PC-3 (cell line): ENCODE measurements around the gene STXBP5. TPM values are rescaled to one million over a fixed set of nuclear protein-coding genes. Genes with fewer than 3 reads are reported as not detected.

ENCODE experiments used
- ATAC-seq: fragments of 200-7000 bp; cut with Tn5 transposase; 2 replicates; pipeline ENCODE4 v1.9.1; 2020; ENCODE audit warnings: mild to moderate bottlenecking, moderate library complexity
- BruUV-seq: library from RNA; stranded (reverse); fragments of 400-500 nt; replicated peaks from 2 replicates; lab custom pipeline; 2021; lab: Mats Ljungman, UMichigan
- CTCF ChIA-PET: fragments of 300-600 bp; sonication (Branson Sonifier 250); formaldehyde crosslinking; loops from one replicate; lab custom pipeline; 2022; ENCODE audit warnings: antibody characterized with exemption; lab: Charles Lee
- POLR2A ChIA-PET: fragments of 300-600 bp; sonication (Branson Sonifier 250); formaldehyde crosslinking; loops from one replicate; lab custom pipeline; 2022; ENCODE audit warnings: antibody characterized with exemption; ENCODE audit not compliant: unreplicated experiment; lab: Charles Lee
- DNase-seq: peaks from one replicate; pipeline ENCODE4 v3.0.0-alpha.2; 2015
- H2AFZ ChIP-seq: fragments of 300-600 bp; sonication (generic); 2 replicates; pipeline ENCODE4 v1.6.0; 2016; ENCODE audit warnings: antibody characterized with exemption, low read length
- H3F3A ChIP-seq: fragments of 300-600 bp; sonication (generic); one replicate; pipeline ENCODE4 v1.6.0; 2017; ENCODE audit warnings: antibody characterized with exemption, low read length, control low read depth, mild to moderate bottlenecking; ENCODE audit not compliant: unreplicated experiment
- H3K27ac ChIP-seq: fragments of 300-600 bp; sonication (generic); 2 replicates; pipeline ENCODE4 v1.5.1; 2016; ENCODE audit warnings: mild to moderate bottlenecking, low read length
- H3K27me3 ChIP-seq: fragments of 300-600 bp; sonication (generic); 2 replicates; pipeline ENCODE4 v1.6.1; 2016; ENCODE audit warnings: low read length, mixed read lengths
- H3K36me3 ChIP-seq: fragments of 300-600 bp; sonication (generic); 2 replicates; pipeline ENCODE4 v1.6.1; 2016; ENCODE audit warnings: low read depth, mixed run types, low read length, mixed read lengths
- H3K4me1 ChIP-seq: fragments of 300-600 bp; sonication (generic); 2 replicates; pipeline ENCODE4 v1.5.1; 2016; ENCODE audit warnings: low read length; ENCODE audit not compliant: insufficient read depth
- H3K4me2 ChIP-seq: fragments of 300-600 bp; sonication (generic); 2 replicates; pipeline ENCODE4 v1.6.0; 2016; ENCODE audit warnings: low read length
- H3K4me3 ChIP-seq: fragments of 300-600 bp; sonication (generic); 2 replicates; pipeline ENCODE4 v1.5.1; 2016; ENCODE audit warnings: mild to moderate bottlenecking, low read length, mixed read lengths
- H3K79me2 ChIP-seq: fragments of 300-600 bp; sonication (generic); 2 replicates; pipeline ENCODE4 v1.6.1; 2017; ENCODE audit warnings: low read length, mixed read lengths
- H3K9ac ChIP-seq: fragments of 300-600 bp; sonication (generic); 2 replicates; pipeline ENCODE4 v1.6.0; 2016; ENCODE audit warnings: mild to moderate bottlenecking, low read length
- H3K9me2 ChIP-seq: fragments of 300-600 bp; sonication (generic); replicated peaks from 2 replicates; pipeline ENCODE4 v1.6.1; 2016; ENCODE audit warnings: mixed run types, low read length, mixed read lengths
- H3K9me3 ChIP-seq: fragments of 300-600 bp; sonication (generic); 2 replicates; pipeline ENCODE4 v1.6.1; 2016; ENCODE audit warnings: low read length, mixed read lengths
- H4K20me1 ChIP-seq: fragments of 300-600 bp; sonication (generic); 2 replicates; pipeline ENCODE4 v1.6.1; 2016; ENCODE audit warnings: low read length, mixed read lengths
- CTCF ChIP-seq: fragments of 300-600 bp; sonication (generic); conservative IDR thresholded peaks from 2 replicates; pipeline ENCODE4 v1.5.1; 2017; ENCODE audit warnings: antibody characterized with exemption, low read depth, mild to moderate bottlenecking, low read length
- EZH2 ChIP-seq: fragments of 300-600 bp; sonication (generic); IDR thresholded peaks from one replicate; pipeline ENCODE4 v1.6.1; 2017; ENCODE audit warnings: antibody characterized with exemption, mild to moderate bottlenecking, low read length; ENCODE audit not compliant: unreplicated experiment
- EZH2phosphoT487 ChIP-seq: fragments of 300-600 bp; sonication (generic); IDR thresholded peaks from 2 replicates; pipeline ENCODE4 v1.6.1; 2018; ENCODE audit warnings: mild to moderate bottlenecking, antibody characterized with exemption, low read length, borderline replicate concordance
- intact Hi-C: fragments of 100-400 bp; cut with micrococcal nuclease; formaldehyde crosslinking; loops from 2 replicates; pipeline ENCODE4 v1.9.0; 2023
- total RNA-seq: library from RNA; depleted of rRNA; stranded (reverse); fragments of >200 nt; gene quantifications from 2 replicates; pipeline ENCODE4 v1.2.3, GENCODE V29; 2014

The STXBP5 gene
- total RNA-seq, 1 experiment from 2014 or later: 12.9 TPM

DNA sequence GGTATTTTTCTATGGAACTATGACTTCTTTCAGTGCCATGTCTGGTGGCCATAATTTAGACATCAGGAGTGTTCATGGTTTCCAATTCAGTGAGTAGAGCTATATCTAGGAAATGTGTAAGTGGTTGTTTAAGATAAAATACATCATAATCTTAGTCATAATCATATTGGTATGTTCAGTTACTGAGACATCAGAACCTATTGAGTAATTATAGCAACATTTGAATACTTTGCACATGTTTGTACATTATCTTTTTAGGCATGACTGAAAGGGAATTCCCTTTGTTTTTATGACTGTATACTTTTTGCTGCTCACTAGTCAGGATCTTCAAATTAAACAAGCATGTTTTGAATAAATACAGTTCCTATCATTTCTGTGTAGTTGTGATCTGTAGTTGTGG lies 64.0 kb downstream of the STXBP5 start:
- TF ChIP-seq EZH2phosphoT487 (no peak), EZH2 (no peak), CTCF (no peak)
- intact Hi-C loops: no loop called here
- H3K9me3 ChIP-seq: no peaks in the 10 kb centered on the region
- H3K4me2 ChIP-seq: no peak overlapping the region
- no peak overlapping the region for H3K9ac ChIP-seq
- DNase-seq: no peak
- CTCF ChIA-PET: no interaction called here
- H3K36me3 ChIP-seq: 0 out of 2 replicates have a peak, but pooled peaks cover 4% of the 10 kb centered on the region
- no peak overlapping the region for H2AFZ ChIP-seq
- no peaks in the 10 kb centered on the region for H3K9me2 ChIP-seq
- H3F3A ChIP-seq: no peaks in the 10 kb centered on the region
- H3K79me2 ChIP-seq: no peaks in the 10 kb centered on the region
- no peaks in the 10 kb centered on the region for H3K4me1 ChIP-seq
- POLR2A ChIA-PET: no interaction called here
- no TSS peak for BruUV-seq
- no peaks in the 10 kb centered on the region for H4K20me1 ChIP-seq
- no peak overlapping the region for H3K27ac ChIP-seq
- no peak for ATAC-seq
- no peak overlapping the region for H3K4me3 ChIP-seq
- no peaks in the 10 kb centered on the region for H3K27me3 ChIP-seq

- H3K27ac ChIP-seq: no peak overlapping the region
- intact Hi-C loops: no loop called here
- no peaks in the 10 kb centered on the region for H3F3A ChIP-seq
- POLR2A ChIA-PET: no interaction called here
- CTCF ChIA-PET: no interaction called here
- no peak overlapping the region for H3K4me3 ChIP-seq
- no peaks in the 10 kb centered on the region for H3K4me1 ChIP-seq
- H3K27me3 ChIP-seq: no peaks in the 10 kb centered on the region
- BruUV-seq: no TSS peak
- no peak overlapping the region for H2AFZ ChIP-seq
- ATAC-seq (no peak), DNase-seq (no peak)
- no peak for TF ChIP-seq EZH2phosphoT487
- no peak for TF ChIP-seq EZH2
- TF ChIP-seq CTCF: no peak
- H3K4me2 ChIP-seq: no peak overlapping the region
- H4K20me1 ChIP-seq: no peaks in the 10 kb centered on the region
- no peaks in the 10 kb centered on the region for H3K9me2 ChIP-seq
- no peak overlapping the region for H3K9ac ChIP-seq
- no peaks in the 10 kb centered on the region for H3K79me2 ChIP-seq
- H3K9me3 ChIP-seq: no peaks in the 10 kb centered on the region
- peaks cover 9% of the 10 kb centered on the region for H3K36me3 ChIP-seq
Observed at GRCh38 chr6:147274012-147274411, 69.8 kb downstream of the STXBP5 start.

- intact Hi-C loops: no loop called here
- TF ChIP-seq EZH2phosphoT487: no peak
- no peak for TF ChIP-seq EZH2
- no peak for TF ChIP-seq CTCF
- Histone ChIP-seq H4K20me1 (no peaks in the 10 kb centered on the region), H3K4me1 (no peaks in the 10 kb centered on the region), H3K4me3 (no peak overlapping the region), H3K36me3 (peaks cover 9% of the 10 kb centered on the region), H3K4me2 (no peak overlapping the region), H3K9ac (no peak overlapping the region), H3K9me2 (no peaks in the 10 kb centered on the region), H3K79me2 (no peaks in the 10 kb centered on the region), H3K27me3 (no peaks in the 10 kb centered on the region), H3K27ac (no peak overlapping the region), H2AFZ (no peak overlapping the region), H3F3A (no peaks in the 10 kb centered on the region), H3K9me3 (no peaks in the 10 kb centered on the region)
- ATAC-seq (no peak), DNase-seq (no peak)
- no TSS peak for BruUV-seq
- POLR2A ChIA-PET: no interaction called here
- CTCF ChIA-PET: no interaction called here
Observed at GRCh38 chr6:147274776-147275175, 70.6 kb downstream of the STXBP5 start.
